Bronchial epithelial cell (primary cell): Measurements from ENCODE around the gene LYPD3. TPM values are rescaled to one million over a fixed set of nuclear protein-coding genes. Genes with fewer than 3 reads are reported as not detected.

Experiments used
- DNase-seq: peaks from one replicate; pipeline ENCODE4 v3.0.0-alpha.2; 2010; ENCODE audit warnings: low read depth
- FAIRE-seq: peaks from 2 replicates; lab custom pipeline; 2011; peaks lifted over from hg19 to GRCh38; lab: Jason Lieb, UNC
- H3K27me3 ChIP-seq: 2 replicates; pipeline ENCODE4 v1.5.1; 2011; ENCODE audit warnings: low read length; ENCODE audit not compliant: control insufficient read depth, insufficient read depth
- H3K36me3 ChIP-seq: 2 replicates; pipeline ENCODE4 v1.5.1; 2011; ENCODE audit warnings: low read length; ENCODE audit not compliant: control insufficient read depth, insufficient read depth
- H3K4me3 ChIP-seq: 2 replicates; pipeline ENCODE4 v1.5.1; 2011; ENCODE audit warnings: mild to moderate bottlenecking, low read depth, low read length, control low read depth
- CTCF ChIP-seq: IDR thresholded peaks from 2 replicates; pipeline ENCODE4 v1.5.1; 2011; ENCODE audit warnings: mild to moderate bottlenecking, moderate library complexity, low read length, control low read depth, inconsistent platforms; ENCODE audit not compliant: insufficient read depth, severe bottlenecking
- total RNA-seq: library from RNA; depleted of rRNA; stranded (reverse); fragments of >200 nt; gene quantifications from 2 replicates; pipeline ENCODE4 v1.2.1, GENCODE V29; 2014

LYPD3 gene
- total RNA-seq, 1 donor from 2014 or later, result 6.6 TPM

DNA sequence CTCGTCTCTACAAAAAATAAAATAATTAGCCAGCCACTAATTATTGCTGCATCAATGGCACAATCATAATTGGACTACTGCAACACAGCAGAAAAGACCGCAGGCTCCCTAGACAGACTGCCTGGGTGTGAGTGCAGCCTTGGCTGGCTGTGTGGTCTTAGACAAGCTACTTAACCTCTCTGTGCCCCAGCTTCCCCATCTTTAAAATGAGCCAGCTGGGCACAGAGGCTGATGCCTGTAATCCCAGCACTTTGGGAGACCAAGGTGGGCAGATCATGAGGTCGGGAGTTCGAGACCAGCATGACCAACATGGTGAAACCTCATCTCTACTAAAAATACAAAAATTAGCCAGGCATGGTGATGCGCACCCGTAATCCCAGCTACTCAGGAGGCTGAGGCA lies 31.7 kb downstream of the LYPD3 start:
- FAIRE-seq, result no peak
- H3K4me3 ChIP-seq, result no peak overlapping the region
- H3K27me3 ChIP-seq, result no peaks in the 10 kb centered on the region
- no peak for DNase-seq
- no peaks in the 10 kb centered on the region for H3K36me3 ChIP-seq
- no peak for TF ChIP-seq CTCF

DNA sequence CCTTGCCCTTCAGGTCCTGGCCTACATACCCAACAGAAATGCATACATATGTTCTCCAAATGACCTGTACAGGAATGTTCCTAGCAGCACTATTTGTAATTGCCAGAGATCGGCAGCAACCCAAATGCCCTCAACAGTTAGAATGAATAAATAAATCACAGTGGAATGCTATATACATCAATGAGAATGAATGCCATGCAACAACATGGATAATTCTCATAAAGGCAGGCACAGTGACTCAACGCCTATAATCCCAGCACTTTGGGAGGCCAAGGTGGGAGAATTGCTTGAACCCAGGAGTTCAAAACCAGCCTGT lies 32.1 kb downstream of the LYPD3 start:
- no peak for FAIRE-seq
- H3K27me3 ChIP-seq, result no peaks in the 10 kb centered on the region
- DNase-seq, result no peak
- no peaks in the 10 kb centered on the region for H3K36me3 ChIP-seq
- TF ChIP-seq CTCF, result no peak
- H3K4me3 ChIP-seq, result no peak overlapping the region

DNA sequence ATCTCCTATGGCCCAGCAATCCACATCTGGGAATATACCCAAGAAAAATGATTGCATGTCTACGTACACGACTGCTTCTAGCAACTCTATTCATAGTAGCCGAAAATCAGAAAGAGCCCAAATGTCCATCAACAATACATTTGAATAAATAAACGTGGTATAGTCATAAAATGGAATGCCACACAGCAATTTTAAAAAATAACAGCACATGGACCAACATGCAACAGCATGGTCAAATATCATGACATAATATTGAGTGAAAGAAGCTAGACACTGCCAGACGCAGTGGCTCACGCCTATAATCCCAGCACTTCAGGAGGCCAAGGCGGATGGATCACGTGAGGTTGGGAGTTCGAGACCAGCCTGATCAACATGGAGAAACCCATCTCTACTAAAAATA lies 34.4 kb downstream of the LYPD3 start:
- no peak overlapping the region for H3K4me3 ChIP-seq
- no peak for TF ChIP-seq CTCF
- H3K36me3 ChIP-seq, result no peaks in the 10 kb centered on the region
- FAIRE-seq (no peak), DNase-seq (no peak)
- no peaks in the 10 kb centered on the region for H3K27me3 ChIP-seq

DNA sequence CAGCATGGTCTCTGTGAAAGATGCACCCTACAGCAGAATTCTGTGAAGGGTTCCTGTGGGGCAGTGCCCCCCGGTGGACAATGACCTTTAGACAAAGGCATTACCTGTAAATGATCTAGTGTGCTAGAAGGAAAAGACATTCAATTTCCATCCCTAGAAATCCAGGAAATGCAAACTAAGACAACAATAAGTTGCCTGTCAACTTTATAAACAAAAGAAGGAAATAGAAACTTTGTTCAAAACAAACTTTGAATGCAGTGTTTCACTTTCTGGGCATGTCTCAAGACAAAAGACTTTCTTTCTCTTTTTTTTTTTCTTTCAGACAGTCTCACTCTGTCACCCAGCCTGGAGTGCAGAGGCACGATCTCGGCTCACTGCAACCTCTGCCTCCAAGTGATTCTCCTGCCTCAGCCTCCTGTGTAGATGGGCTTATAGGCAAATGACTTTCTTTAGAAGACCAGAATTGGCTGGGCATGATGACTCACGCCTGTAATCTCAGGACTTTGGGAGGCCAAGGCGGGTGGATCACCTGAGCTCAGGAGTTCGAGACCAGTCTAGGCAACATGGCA lies 35.2 kb downstream of the LYPD3 start:
- FAIRE-seq, result no peak
- no peak overlapping the region for H3K4me3 ChIP-seq
- TF ChIP-seq CTCF, result no peak

DNA sequence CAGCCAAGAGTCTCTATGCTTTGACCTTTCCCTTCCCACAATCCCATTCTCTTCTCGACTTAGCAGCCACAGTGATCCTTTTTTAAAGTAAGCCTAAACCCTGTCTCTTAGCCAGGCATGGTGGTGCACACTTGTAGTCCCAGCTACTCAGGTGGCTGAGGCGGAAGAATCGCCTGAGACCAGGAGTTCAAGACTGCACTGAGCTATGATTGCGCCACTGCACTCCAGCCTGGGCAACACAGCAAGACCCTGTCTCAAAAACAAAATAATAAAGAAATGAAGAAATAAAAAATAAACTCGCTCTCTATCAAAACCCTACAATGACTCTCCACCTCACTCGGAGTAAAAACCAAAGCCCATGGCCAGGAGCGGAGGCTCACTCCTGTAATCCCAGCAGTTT lies 36.0 kb downstream of the LYPD3 start:
- Histone ChIP-seq H3K27me3 (no peaks in the 10 kb centered on the region), H3K36me3 (no peaks in the 10 kb centered on the region), H3K4me3 (no peak overlapping the region)
- FAIRE-seq (no peak), DNase-seq (no peak)
- TF ChIP-seq CTCF, result no peak

More for the DNA sequence above, 35.2 kb downstream of the LYPD3 start:
- no peak for DNase-seq
- Histone ChIP-seq H3K27me3 (no peaks in the 10 kb centered on the region), H3K36me3 (no peaks in the 10 kb centered on the region)
